Fibroblast of gingiva (primary cell): Measurements from ENCODE around the gene COL4A6.
"Not testable (repeated sequence)": the region's sequence is repeated elsewhere in the genome, so short reads cannot be mapped to it uniquely, and the experiment has no call there.

Experiments
- DNase-seq: peaks from one replicate; pipeline ENCODE4 v3.0.0-alpha.2; 2011; ENCODE audit warnings: low read depth

Gene COL4A6

GRCh38 chrX:108399418-108400165 is 38.6 kb downstream of the COL4A6 start:
- peak; percentile 75 for DNase-seq

- DNase-seq = peak; percentile 44
Observed at GRCh38 chrX:108397627-108398391, 40.4 kb downstream of the COL4A6 start.

GRCh38 chrX:108396986-108397385 is 41.2 kb downstream of the COL4A6 start:
- DNase-seq = no peak

GRCh38 chrX:108396188-108396891 is 41.9 kb downstream of the COL4A6 start:
- DNase-seq = no peak

- DNase-seq = not testable (repeated sequence)
Observed at GRCh38 chrX:108390976-108391717, 47.1 kb downstream of the COL4A6 start.

GRCh38 chrX:108384783-108385182 is 53.4 kb downstream of the COL4A6 start:
- DNase-seq = no peak

- DNase-seq = no peak
Observed at GRCh38 chrX:108380222-108380621, 58.0 kb downstream of the COL4A6 start.

- not testable (repeated sequence) for DNase-seq
Observed at GRCh38 chrX:108376821-108377220, 61.4 kb downstream of the COL4A6 start.

GRCh38 chrX:108375591-108375990 is 62.6 kb downstream of the COL4A6 start:
- not testable (repeated sequence) for DNase-seq

GRCh38 chrX:108366644-108367406 is 71.4 kb downstream of the COL4A6 start:
- no peak for DNase-seq

- no peak for DNase-seq
Observed at GRCh38 chrX:108362026-108362425, 76.2 kb downstream of the COL4A6 start.

GRCh38 chrX:108361316-108361715 is 76.9 kb downstream of the COL4A6 start:
- no peak for DNase-seq

GRCh38 chrX:108359806-108360602 is 78.2 kb downstream of the COL4A6 start:
- no peak for DNase-seq

- no peak for DNase-seq
Observed at GRCh38 chrX:108353452-108353851, 84.8 kb downstream of the COL4A6 start.

GRCh38 chrX:108349210-108349609 is 89.0 kb downstream of the COL4A6 start:
- DNase-seq = no peak

GRCh38 chrX:108348525-108348924 is 89.7 kb downstream of the COL4A6 start:
- DNase-seq = peak; percentile 3

- DNase-seq = no peak
Observed at GRCh38 chrX:108347800-108348199, 90.4 kb downstream of the COL4A6 start.

- peak; percentile 35 for DNase-seq
Observed at GRCh38 chrX:108344216-108344615, 94.0 kb downstream of the COL4A6 start.

GRCh38 chrX:108341947-108342346 is 96.3 kb downstream of the COL4A6 start:
- DNase-seq = no peak

GRCh38 chrX:108332281-108332680 is 105.9 kb downstream of the COL4A6 start:
- no peak for DNase-seq
